ENCODE measurements around the gene NPR1. TPM values are rescaled to one million over a fixed set of nuclear protein-coding genes. Genes with fewer than 3 reads are reported as not detected.

Gene NPR1
- total and polyA plus RNA-seq, 2 of the 4 experiments (the other 2 are of a cell fraction), result 0.02 TPM; not detected in 1

GRCh38 chr1:153633161-153633753 lies 45.2 kb upstream of the NPR1 start:
- Histone ChIP-seq H3K23ac (ENCODE audit: low read depth, low read length) (no peak overlapping the region), H2BK120ac (ENCODE audit: low read depth, low read length) (no peak overlapping the region), H3K14ac (replicated peaks; ENCODE audit: low read depth, low read length) (no peak overlapping the region), H3K36me3 (ENCODE audit: control insufficient read depth, insufficient read depth, low read length) (peaks cover 18% of the 10 kb centered on the region), H4K20me1 (ENCODE audit: insufficient read depth, low read length) (peaks cover 23% of the 10 kb centered on the region; the same call in 1 of the 2 replicates), H3K4me3 (ENCODE audit: insufficient read depth, low read depth, low read length) (no peak overlapping the region), H4K8ac (ENCODE audit: low read depth in 2 of 2, low read length in 2 of 2) (peak overlapping the region; percentile 6 to 53; a peak in 2 of 4 replicates), H2BK15ac (ENCODE audit: low read depth, low read length) (no peak overlapping the region), H3K4me2 (ENCODE audit: low read depth, low read length) (no peak overlapping the region), H3K27ac (ENCODE audit: insufficient read depth, low read length) (no peak overlapping the region), H3K56ac (ENCODE audit: extremely low read depth, insufficient read depth, low read length) (no peak overlapping the region), H3K9me3 (ENCODE audit: control insufficient read depth, insufficient read depth, low read length) (no peaks in the 10 kb centered on the region), H3K18ac (ENCODE audit: low read depth, low read length) (no peak overlapping the region), H3K79me1 (ENCODE audit: low read depth in 1 of 2, low read length in 2 of 2) (peaks cover 25 to 38% of the 10 kb centered on the region in 2 experiments), H4K91ac (ENCODE audit: insufficient read depth, low read depth, low read length) (0 out of 2 replicates have a peak overlapping the region, but pooled peaks have one; percentile 42), H2AFZ (replicated peaks; ENCODE audit: low read length, poor library complexity) (peak overlapping the region; percentile 93), H3K4ac (ENCODE audit: low read depth, low read length) (no peak overlapping the region), H2BK5ac (ENCODE audit: low read depth, low read length, poor library complexity, severe bottlenecking) (no peak overlapping the region), H3K27me3 (ENCODE audit: control insufficient read depth, insufficient read depth, low read length) (no peaks in the 10 kb centered on the region), H2AK9ac (replicated peaks; ENCODE audit: low read depth, low read length, poor library complexity) (peak overlapping the region; percentile 100), H2AK5ac (ENCODE audit: low read depth, low read length) (peak overlapping the region; percentile 15; the same call in 1 of the 2 replicates), H2BK20ac (ENCODE audit: low read depth, low read length) (no peak overlapping the region), H3K9ac (ENCODE audit: low read depth, low read length) (no peak overlapping the region), H3K9me1 (ENCODE audit: insufficient read depth, low read length) (peaks cover 8% of the 10 kb centered on the region; the same call in 1 of the 2 replicates), H3K4me1 (ENCODE audit: control insufficient read depth, insufficient read depth, low read length) (peaks cover 3% of the 10 kb centered on the region), H4K5ac (ENCODE audit: low read depth, low read length) (peak overlapping the region; percentile 11; the same call in 1 of the 2 replicates)
- ATAC-seq (ENCODE audit: low read depth) (no peak), DNase-seq (no peak)
- intact Hi-C loops (cut with micrococcal nuclease), result no loop called here
- dilution Hi-C loops (cut with HindIII; ENCODE audit: low sequenced_read_pairs, unreplicated experiment), result no loop called here
- in situ Hi-C loops (cut with MboI; ENCODE audit: low sequenced_read_pairs), result no loop called here
- TF ChIP-seq RFX5 (IDR thresholded peaks at IDR 0.05; ENCODE audit: low read depth, low read length), result no peak
- TF ChIP-seq MAFK (IDR thresholded peaks at IDR 0.05; ENCODE audit: low read depth, low read length), result no peak
- no peak for TF ChIP-seq MAZ (IDR thresholded peaks at IDR 0.05; ENCODE audit: borderline replicate concordance, low read depth, low read length)
- no peak for TF ChIP-seq RAD21 (IDR thresholded peaks at IDR 0.05; ENCODE audit: low read length)
- TF ChIP-seq CHD1 (IDR thresholded peaks at IDR 0.05; ENCODE audit: low read depth, low read length), result no peak
- no peak for TF ChIP-seq USF2 (IDR thresholded peaks at IDR 0.05; ENCODE audit: low read depth, low read length)
- no peak for TF ChIP-seq CEBPB (IDR thresholded peaks at IDR 0.05; ENCODE audit: low read depth, low read length)
- no peak for TF ChIP-seq SMC3 (IDR thresholded peaks at IDR 0.05; ENCODE audit: low read depth, low read length)
- TF ChIP-seq CTCF (conservative IDR thresholded peaks at IDR 0.05; ENCODE audit: low read depth, low read length), result no peak
- TF ChIP-seq MXI1 (IDR thresholded peaks at IDR 0.05; ENCODE audit: borderline replicate concordance, low read depth, low read length), result no peak
- TF ChIP-seq ELK1 (IDR thresholded peaks at IDR 0.05; ENCODE audit: borderline replicate concordance, low read depth, low read length), result no peak
- TF ChIP-seq POLR2A (IDR thresholded peaks at IDR 0.05; ENCODE audit: low read depth, low read length), result no peak
- no peak for TF ChIP-seq FOS (IDR thresholded peaks at IDR 0.05; ENCODE audit: low read depth, low read length)
- WGBS, 2 experiments (ENCODE audit: extremely low coverage in 2 of 2, insufficient read length in 1 of 2), result 49% methylated on average over 6 of the region's 18 CpGs; no CpG with 5 or more reads in 1 of the 2 experiments
- ChIA-PET CTCF (interaction anchor here (1.3 to 1.6 kb wide), 5 partner anchors 15 to 122 kb away, joined by 4 to 11 read pairs (median 6); no protein-coding TSS in a partner anchor), POLR2A (ENCODE audit: unreplicated experiment) (interaction anchor here (0.6 to 1.5 kb wide), 4 partner anchors 11 to 65 kb away, joined by 3 to 14 read pairs (median 4); no protein-coding TSS in a partner anchor)
- no TSS peak for BruUV-seq (replicated peaks)
